ENCODE results near the gene DYSF.

DYSF gene

GRCh38 chr2:71557321-71557720 lies 104.0 kb downstream of the DYSF start:
- no peak for DNase-seq

DNA sequence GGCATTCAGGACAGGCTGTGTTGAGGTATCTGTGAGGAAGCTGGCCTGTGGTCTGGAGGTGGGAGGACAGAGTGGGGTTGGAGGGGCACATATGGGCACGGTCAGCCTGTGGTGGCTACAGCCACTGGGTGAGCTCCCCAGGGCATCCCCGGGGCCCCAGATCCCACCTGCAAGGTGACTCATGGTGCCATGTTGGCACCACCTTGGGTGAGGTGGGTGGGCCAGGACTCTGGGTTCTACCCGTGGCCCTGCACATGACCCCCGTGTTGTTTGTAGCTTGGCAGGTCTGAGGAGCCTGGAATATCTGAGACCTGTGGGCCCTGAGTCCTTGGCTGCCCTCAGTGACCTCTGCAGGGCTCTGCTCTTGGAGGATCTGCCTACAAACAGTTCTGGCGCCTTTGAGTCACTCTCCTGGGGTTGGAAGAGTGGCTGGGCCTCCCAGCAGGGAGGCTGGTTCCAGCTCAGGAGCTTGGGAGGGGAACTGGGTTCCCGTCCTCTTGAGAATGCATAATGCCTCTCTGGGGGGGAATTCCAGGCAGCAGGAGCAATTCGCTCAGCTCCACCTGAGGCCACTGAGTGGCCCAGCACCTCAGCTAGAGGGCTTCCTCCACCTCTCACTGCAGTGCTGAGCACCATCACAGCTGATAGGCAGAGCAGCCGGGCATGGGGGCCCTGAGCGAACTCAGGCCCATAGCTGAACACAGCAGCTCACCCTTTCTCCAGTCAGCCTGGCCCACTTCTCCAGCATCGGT lies 105.1 kb downstream of the DYSF start:
- DNase-seq = no peak

DNA sequence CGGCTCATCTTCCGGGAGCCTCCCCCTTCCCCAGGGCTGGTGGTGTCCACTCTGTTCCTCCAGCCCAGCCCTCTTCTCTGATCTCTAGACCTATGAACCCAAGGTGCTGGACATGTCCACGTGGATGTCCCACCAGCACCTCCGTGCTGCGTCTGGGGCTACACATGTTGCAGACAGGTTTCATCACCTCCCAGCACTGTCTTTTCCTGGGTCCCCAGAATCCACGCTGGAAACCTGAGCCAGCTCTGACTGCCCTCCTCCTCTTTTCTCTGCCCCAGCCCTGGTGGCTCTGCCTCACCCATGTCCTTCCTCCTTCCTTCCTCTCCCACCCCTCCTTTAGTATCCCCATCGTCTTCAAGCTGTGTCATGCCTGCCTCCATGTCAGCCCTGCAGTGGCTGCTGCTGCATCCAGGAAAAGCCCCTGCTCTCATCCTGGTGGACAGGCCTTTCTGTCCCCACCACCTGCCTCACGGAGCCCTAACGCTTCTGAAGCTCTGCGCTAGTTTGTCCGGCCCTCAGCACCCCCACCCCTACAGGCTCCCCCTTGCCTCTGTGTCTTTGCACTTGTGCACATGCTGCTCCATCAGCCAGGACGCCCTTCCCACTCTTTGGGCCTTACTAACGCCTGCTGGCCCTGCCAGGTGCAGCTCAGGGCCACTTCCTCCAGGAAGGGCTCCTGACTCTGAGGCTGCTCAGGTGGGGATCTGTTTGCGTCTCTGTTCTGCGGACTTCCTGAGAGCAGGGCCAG lies 105.9 kb downstream of the DYSF start:
- DNase-seq = no peak

GRCh38 chr2:71559828-71560637 lies 106.7 kb downstream of the DYSF start:
- DNase-seq = no peak

DNA sequence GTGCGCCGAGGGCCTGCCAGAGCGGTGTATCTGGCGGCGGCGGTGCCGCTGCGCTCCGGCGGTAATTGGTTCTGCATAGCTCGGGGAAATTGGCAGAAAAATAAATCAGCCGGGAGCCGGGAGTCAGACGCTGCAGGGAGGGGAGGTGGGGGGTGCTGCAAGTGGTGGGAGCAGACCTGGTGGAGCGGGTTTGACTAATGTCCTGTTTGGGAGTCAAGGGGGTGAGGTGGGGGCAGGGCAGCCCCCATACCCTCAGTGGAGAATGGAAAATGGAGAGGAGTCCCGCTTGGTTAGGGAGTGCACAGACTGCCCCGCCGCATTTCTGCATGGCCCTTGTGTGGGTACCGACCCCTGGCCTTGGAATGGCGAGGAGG lies 107.3 kb downstream of the DYSF start:
- DNase-seq = no peak

DNA sequence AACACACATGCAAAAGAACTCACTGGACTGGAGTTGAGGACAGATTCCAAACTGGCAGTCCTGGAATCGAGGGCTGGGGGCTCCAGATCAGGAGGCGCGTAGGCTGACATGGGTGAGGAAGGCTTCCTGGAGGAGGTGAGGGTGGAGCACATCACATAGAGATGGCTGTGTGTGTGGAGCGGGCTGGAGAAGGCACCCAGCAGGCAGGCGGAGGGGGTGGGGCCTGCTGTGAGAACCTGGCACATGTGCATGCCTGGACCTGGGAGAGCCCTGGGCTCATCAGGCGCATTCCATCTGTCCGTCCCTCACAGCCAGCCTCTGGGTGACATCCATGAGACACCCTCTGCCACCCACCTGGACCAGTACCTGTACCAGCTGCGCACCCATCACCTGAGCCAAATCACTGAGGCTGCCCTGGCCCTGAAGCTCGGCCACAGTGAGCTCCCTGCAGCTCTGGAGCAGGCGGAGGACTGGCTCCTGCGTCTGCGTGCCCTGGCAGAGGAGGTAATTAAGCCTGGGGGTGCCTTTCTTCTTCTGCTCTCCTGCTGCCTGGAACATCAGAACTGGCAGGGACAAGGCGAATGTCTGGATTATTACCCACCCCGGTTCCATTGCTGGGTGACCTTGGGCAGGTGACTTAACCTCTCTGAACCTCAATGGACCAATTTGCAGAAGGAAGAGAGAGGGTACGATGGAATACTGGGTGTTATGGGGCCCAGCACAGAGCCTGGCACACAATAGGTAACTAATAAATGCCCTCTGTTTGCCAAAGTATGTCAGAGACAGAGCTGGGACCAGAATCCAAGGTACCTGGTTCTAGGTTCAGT lies 108.3 kb downstream of the DYSF start:
- DNase-seq = no peak

GRCh38 chr2:71562518-71562917 lies 109.2 kb downstream of the DYSF start:
- no peak for DNase-seq

- DNase-seq = no peak
Measured at GRCh38 chr2:71563872-71564271, 110.5 kb downstream of the DYSF start.

GRCh38 chr2:71564361-71564760 lies 111.0 kb downstream of the DYSF start:
- no peak for DNase-seq

- no peak for DNase-seq
Measured at GRCh38 chr2:71564790-71565189, 111.4 kb downstream of the DYSF start.

DNA sequence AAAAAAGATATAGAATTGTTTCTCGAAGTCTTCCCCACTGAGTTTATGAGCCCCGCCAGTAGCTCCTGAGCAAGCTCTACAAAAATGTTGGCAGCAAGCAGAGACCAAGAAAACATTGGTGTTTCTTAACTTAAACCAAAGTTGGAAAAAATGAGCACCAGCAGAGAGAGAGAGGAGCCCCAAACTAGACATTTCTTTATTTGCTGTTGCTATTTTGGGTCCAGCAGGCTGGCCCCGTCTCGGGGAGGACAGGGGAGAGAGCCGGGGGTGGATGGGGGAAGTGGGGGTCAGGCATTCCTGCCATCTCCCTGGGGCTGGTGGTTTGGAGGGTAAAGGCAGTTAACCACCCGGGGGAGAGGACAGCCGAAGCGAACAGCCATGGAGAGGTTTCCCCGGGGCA lies 113.0 kb downstream of the DYSF start:
- DNase-seq = no peak

DNA sequence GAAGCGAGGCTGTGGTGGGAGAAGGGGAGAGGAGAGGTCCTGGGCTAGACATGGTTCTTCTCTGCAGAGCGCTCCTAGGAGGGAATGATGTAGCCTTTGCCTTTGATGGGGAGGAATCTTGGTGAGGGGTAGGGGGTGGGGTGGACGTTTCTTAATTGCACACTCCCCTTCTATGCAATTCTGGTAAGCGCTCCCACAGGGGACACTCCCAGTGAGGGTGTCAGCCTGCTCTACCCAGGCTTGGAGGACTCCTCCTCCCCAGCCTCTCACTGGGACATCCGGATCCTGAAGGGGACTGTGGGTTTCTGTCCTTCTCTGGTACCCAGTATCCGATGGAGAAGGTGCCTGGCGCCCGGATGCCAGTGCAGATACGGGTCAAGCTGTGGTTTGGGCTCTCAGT lies 114.3 kb downstream of the DYSF start:
- DNase-seq = no peak

DNA sequence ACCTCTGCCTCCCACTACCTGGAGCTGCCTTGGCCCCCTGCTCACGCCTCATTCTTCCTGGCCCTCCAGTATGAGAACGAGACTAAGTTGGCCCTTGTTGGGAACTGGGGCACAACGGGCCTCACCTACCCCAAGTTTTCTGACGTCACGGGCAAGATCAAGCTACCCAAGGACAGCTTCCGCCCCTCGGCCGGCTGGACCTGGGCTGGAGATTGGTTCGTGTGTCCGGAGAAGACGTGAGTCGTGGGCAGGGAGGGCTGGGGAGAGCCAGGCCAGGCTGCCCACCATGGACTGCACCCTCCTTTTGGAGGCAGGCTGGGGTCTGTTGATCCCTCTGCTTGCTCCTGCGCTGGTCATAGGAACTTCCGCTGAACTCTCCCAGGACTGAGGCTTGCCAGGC lies 114.7 kb downstream of the DYSF start:
- DNase-seq = no peak

GRCh38 chr2:71570511-71570910 lies 117.2 kb downstream of the DYSF start:
- no peak for DNase-seq

GRCh38 chr2:71570951-71571460 lies 117.6 kb downstream of the DYSF start:
- no peak for DNase-seq

GRCh38 chr2:71571945-71572344 lies 118.6 kb downstream of the DYSF start:
- no peak for DNase-seq

GRCh38 chr2:71575966-71576365 lies 122.6 kb downstream of the DYSF start:
- DNase-seq = no peak

GRCh38 chr2:71576541-71576940 lies 123.2 kb downstream of the DYSF start:
- no peak for DNase-seq

- no peak for DNase-seq
Measured at GRCh38 chr2:71577209-71577608, 123.8 kb downstream of the DYSF start.

- no peak for DNase-seq
Measured at GRCh38 chr2:71578767-71579342, 125.5 kb downstream of the DYSF start.

DNA sequence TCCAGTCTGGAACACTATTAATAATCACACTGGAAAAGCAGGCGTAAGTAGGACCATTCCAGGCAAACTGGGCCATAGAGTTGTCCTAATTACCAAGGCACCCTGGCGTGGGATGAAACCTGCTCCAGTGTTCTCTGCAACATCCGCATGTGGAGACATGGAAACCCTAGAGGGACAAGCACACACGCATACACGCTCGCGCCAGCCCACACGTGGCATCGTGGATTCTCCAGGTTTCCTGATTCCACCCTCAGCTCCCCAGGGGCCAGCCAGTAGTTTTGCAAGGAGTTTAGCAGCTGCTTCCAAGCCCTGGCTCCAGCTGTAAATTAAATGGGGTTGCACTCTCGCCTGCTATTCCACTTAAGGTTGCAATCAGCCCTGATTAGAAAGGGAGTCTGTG lies 127.7 kb downstream of the DYSF start:
- no peak for DNase-seq

DNA sequence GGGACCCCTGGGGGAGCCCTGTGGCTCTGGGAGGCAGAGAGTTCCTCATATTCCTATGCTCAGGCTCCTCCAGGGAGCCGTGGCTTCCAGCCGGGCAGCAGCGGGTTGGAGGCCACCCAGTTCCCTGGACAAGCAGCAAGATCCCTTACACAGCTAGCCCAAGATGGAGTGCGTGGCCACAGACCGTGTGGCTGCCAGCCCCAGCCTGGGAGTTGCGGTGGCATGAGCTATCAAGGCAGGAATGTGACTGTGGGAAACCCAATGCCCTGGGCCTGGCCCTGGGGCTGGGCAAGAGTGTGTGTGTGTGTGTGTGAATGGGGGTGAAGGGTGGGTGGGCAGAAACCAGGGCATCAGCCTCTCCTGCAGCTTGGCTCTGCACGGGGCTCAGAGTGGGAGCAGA lies 130.5 kb downstream of the DYSF start:
- no peak for DNase-seq

Data from stimulated activated naive CD4-positive, alpha-beta T cell (primary cell).